Measurements from ENCODE around the gene TRAPPC12.

Gene TRAPPC12

GRCh38 chr2:3480352-3481010 lies 101.0 kb downstream of the TRAPPC12 start:
- DNase-seq (ENCODE audit: low spot score) (no peak), ATAC-seq (ENCODE audit: low read depth) (no peak)
- H3K27me3 ChIP-seq (ENCODE audit: insufficient read depth, poor library complexity, severe bottlenecking): no peaks in the 10 kb centered on the region
- 0 out of 2 replicates have a peak, but pooled peaks cover 4% of the 10 kb centered on the region for H3K36me3 ChIP-seq (ENCODE audit: low read depth)
- no peaks in the 10 kb centered on the region for H3K9me3 ChIP-seq (ENCODE audit: severe bottlenecking)
- no peak overlapping the region for H3K27ac ChIP-seq (ENCODE audit: poor library complexity, severe bottlenecking)
- no peak overlapping the region for H3K4me3 ChIP-seq (ENCODE audit: severe bottlenecking)
- no peaks in the 10 kb centered on the region for H3K4me1 ChIP-seq (ENCODE audit: insufficient read depth, poor library complexity, severe bottlenecking)
- TF ChIP-seq CTCF (IDR thresholded peaks at IDR 0.05; ENCODE audit: poor library complexity, severe bottlenecking): no peak

GRCh38 chr2:3481011-3481400 lies 101.5 kb downstream of the TRAPPC12 start:
- Histone ChIP-seq H3K4me1 (ENCODE audit: insufficient read depth, poor library complexity, severe bottlenecking) (no peaks in the 10 kb centered on the region), H3K27me3 (ENCODE audit: insufficient read depth, poor library complexity, severe bottlenecking) (no peaks in the 10 kb centered on the region), H3K27ac (ENCODE audit: poor library complexity, severe bottlenecking) (no peak overlapping the region), H3K9me3 (ENCODE audit: severe bottlenecking) (no peaks in the 10 kb centered on the region), H3K36me3 (ENCODE audit: low read depth) (0 out of 2 replicates have a peak, but pooled peaks cover 4% of the 10 kb centered on the region), H3K4me3 (ENCODE audit: severe bottlenecking) (no peak overlapping the region)
- ATAC-seq (ENCODE audit: low read depth): no peak
- no peak for TF ChIP-seq CTCF (IDR thresholded peaks at IDR 0.05; ENCODE audit: poor library complexity, severe bottlenecking)
- no peak for DNase-seq (ENCODE audit: low spot score)

GRCh38 chr2:3481736-3482362 lies 102.4 kb downstream of the TRAPPC12 start:
- TF ChIP-seq CTCF (IDR thresholded peaks at IDR 0.05; ENCODE audit: poor library complexity, severe bottlenecking): no peak
- Histone ChIP-seq H3K9me3 (ENCODE audit: severe bottlenecking) (no peaks in the 10 kb centered on the region), H3K36me3 (ENCODE audit: low read depth) (0 out of 2 replicates have a peak, but pooled peaks cover 4% of the 10 kb centered on the region), H3K4me3 (ENCODE audit: severe bottlenecking) (no peak overlapping the region), H3K4me1 (ENCODE audit: insufficient read depth, poor library complexity, severe bottlenecking) (no peaks in the 10 kb centered on the region), H3K27me3 (ENCODE audit: insufficient read depth, poor library complexity, severe bottlenecking) (no peaks in the 10 kb centered on the region), H3K27ac (ENCODE audit: poor library complexity, severe bottlenecking) (no peak overlapping the region)
- ATAC-seq (ENCODE audit: low read depth): no peak
- no peak for DNase-seq (ENCODE audit: low spot score)

- TF ChIP-seq CTCF (IDR thresholded peaks at IDR 0.05; ENCODE audit: poor library complexity, severe bottlenecking): no peak
- ATAC-seq (ENCODE audit: low read depth): no peak
- Histone ChIP-seq H3K27ac (ENCODE audit: poor library complexity, severe bottlenecking) (no peak overlapping the region), H3K27me3 (ENCODE audit: insufficient read depth, poor library complexity, severe bottlenecking) (no peaks in the 10 kb centered on the region), H3K9me3 (ENCODE audit: severe bottlenecking) (no peaks in the 10 kb centered on the region), H3K36me3 (ENCODE audit: low read depth) (0 out of 2 replicates have a peak, but pooled peaks cover 2% of the 10 kb centered on the region), H3K4me3 (ENCODE audit: severe bottlenecking) (no peak overlapping the region), H3K4me1 (ENCODE audit: insufficient read depth, poor library complexity, severe bottlenecking) (no peaks in the 10 kb centered on the region)
- DNase-seq (ENCODE audit: low spot score): no peak
Measured at GRCh38 chr2:3482363-3482821, 102.9 kb downstream of the TRAPPC12 start.
